CD14-positive monocyte (primary cell): ENCODE data around the gene GPRIN3. TPM values are rescaled to one million over a fixed set of nuclear protein-coding genes. Genes with fewer than 3 reads are reported as not detected.

Experiments
- DNase-seq, 3 donors: peaks; one replicate each; pipeline ENCODE4 v3.0.0-alpha.2; 2011 to 2022
- H2AFZ ChIP-seq: 2 replicates; pipeline ENCODE4 v1.6.0; 2012; ENCODE audit warnings: mild to moderate bottlenecking, low read depth, low read length, inconsistent platforms; ENCODE audit not compliant: insufficient read depth, poor library complexity, severe bottlenecking
- H3K27ac ChIP-seq, 2 donors: 1 replicate in 1 of 2; 2 replicates in 1 of 2; pipeline ENCODE4 v1.5.1; 2012 to 2013; ENCODE audit warnings: low read length in 2 of 2, control low read depth in 1 of 2, inconsistent platforms in 1 of 2, low read depth in 1 of 2, mild to moderate bottlenecking in 1 of 2
- H3K27me3 ChIP-seq, 2 donors: one replicate each; pipeline versions ENCODE4 v1.6.0 to v1.6.1; 2011 to 2013; ENCODE audit warnings: low read length in 2 of 2; ENCODE audit not compliant: control insufficient read depth in 2 of 2, insufficient read depth in 2 of 2
- H3K36me3 ChIP-seq, 2 donors: replicated peaks in 1 of 2; 1 replicate in 1 of 2; 2 replicates in 1 of 2; pipeline versions ENCODE4 v1.5.1 to v1.6.1; 2012 to 2013; ENCODE audit warnings: low read length in 2 of 2, control low read depth in 1 of 2, inconsistent platforms in 1 of 2, mild to moderate bottlenecking in 1 of 2; ENCODE audit not compliant: insufficient read depth in 2 of 2, control insufficient read depth in 1 of 2
- H3K4me1 ChIP-seq, 2 donors: 1 replicate in 1 of 2; 2 replicates in 1 of 2; pipeline versions ENCODE4 v1.5.1 to v1.6.1; 2012 to 2013; ENCODE audit warnings: low read length in 2 of 2, control low read depth in 1 of 2, inconsistent platforms in 1 of 2, mild to moderate bottlenecking in 1 of 2, moderate library complexity in 1 of 2; ENCODE audit not compliant: insufficient read depth in 2 of 2, control insufficient read depth in 1 of 2
- H3K4me2 ChIP-seq: replicated peaks from 2 replicates; pipeline ENCODE3; 2012; ENCODE audit warnings: low read length, moderate library complexity, mild to moderate bottlenecking; ENCODE audit not compliant: poor library complexity, severe bottlenecking; ENCODE audit errors: extremely low read depth
- H3K4me3 ChIP-seq, 3 experiments: fragments of 200-600 bp in 1 of 3; sonication (generic) in 1 of 3; replicated peaks in 1 of 3; 1 replicate in 2 of 3; 2 replicates in 1 of 3; pipeline ENCODE4 v1.5.1; 2011 to 2013; ENCODE audit warnings: low read length in 3 of 3, mild to moderate bottlenecking in 3 of 3, control low read depth in 2 of 3, low read depth in 2 of 3, inconsistent platforms in 1 of 3, moderate library complexity in 1 of 3
- H3K79me2 ChIP-seq: 2 replicates; pipeline ENCODE4 v1.6.0; 2012; ENCODE audit warnings: mild to moderate bottlenecking, control low read depth, inconsistent platforms, low read length, moderate library complexity; ENCODE audit not compliant: insufficient read depth
- H3K9ac ChIP-seq: 2 replicates; pipeline ENCODE4 v1.6.0; 2017; ENCODE audit warnings: low read length, mild to moderate bottlenecking; ENCODE audit not compliant: insufficient read depth, poor library complexity, severe bottlenecking
- H3K9me3 ChIP-seq, 2 donors: replicated peaks in 1 of 2; 1 replicate in 1 of 2; 2 replicates in 1 of 2; pipeline versions ENCODE4 v1.5.1 to v1.6.1; 2012 to 2013; ENCODE audit warnings: low read length in 2 of 2, control low read depth in 1 of 2; ENCODE audit not compliant: control insufficient read depth in 1 of 2, insufficient read depth in 1 of 2
- H4K20me1 ChIP-seq: 2 replicates; pipeline ENCODE4 v1.6.0; 2012; ENCODE audit warnings: mild to moderate bottlenecking, low read length, control low read depth, moderate library complexity; ENCODE audit not compliant: insufficient read depth
- H3K27ac Mint-ChIP-seq, 7 donors: one replicate each; pipeline ENCODE4 v1.8.0; 2020; ENCODE audit warnings: mild to moderate bottlenecking in 7 of 7, mixed read lengths in 7 of 7, moderate library complexity in 6 of 7, inconsistent platforms in 2 of 7
- H3K27me3 Mint-ChIP-seq, 3 donors: one replicate each; pipeline ENCODE4 v1.8.0; 2021 to 2022; ENCODE audit warnings: low read depth in 3 of 3, mild to moderate bottlenecking in 3 of 3, mixed read lengths in 3 of 3, moderate library complexity in 3 of 3, inconsistent platforms in 1 of 3
- H3K36me3 Mint-ChIP-seq, 2 donors: one replicate each; pipeline ENCODE4 v1.8.0; 2020; ENCODE audit warnings: mixed read lengths in 2 of 2, inconsistent platforms in 1 of 2, mild to moderate bottlenecking in 1 of 2
- H3K4me1 Mint-ChIP-seq: one replicate; pipeline ENCODE4 v1.8.0; 2020; ENCODE audit warnings: mild to moderate bottlenecking, mixed read lengths
- H3K4me3 Mint-ChIP-seq, 2 donors: one replicate each; pipeline ENCODE4 v1.8.0; 2020; ENCODE audit warnings: mild to moderate bottlenecking in 2 of 2, mixed read lengths in 2 of 2, moderate library complexity in 1 of 2
- H3K9me3 Mint-ChIP-seq, 7 donors: one replicate each; pipeline ENCODE4 v1.8.0; 2020 to 2022; ENCODE audit warnings: mixed read lengths in 7 of 7, mild to moderate bottlenecking in 6 of 7, moderate library complexity in 6 of 7, inconsistent platforms in 2 of 7
- WGBS: methylation state at CpG from one replicate; pipeline ENCODE4 v1.1.5; 2013; ENCODE audit warnings: missing lambda C conversion rate; ENCODE audit not compliant: insufficient coverage; 5-methylcytosine and 5-hydroxymethylcytosine counted together
- intact Hi-C, 2 donors: fragments of 100-400 bp; cut with micrococcal nuclease; formaldehyde crosslinking; loops; one replicate each; pipeline versions ENCODE4 v1.15.0 to v1.15.1; 2023
- polyA plus RNA-seq, 3 donors: library from polyadenylated mRNA; depleted of rRNA in 1 of 3; unstranded in 2 of 3; stranded (reverse) in 1 of 3; fragments of 300-500 nt in 2 of 3; fragments of >200 nt in 1 of 3; fragmentation: Illumina TruSeq in 2 of 3; gene quantifications; 1 replicate in 2 of 3; 2 replicates in 1 of 3; pipeline ENCODE4 v1.2.3, GENCODE V29; 2012 to 2021
- TF ChIP-seq, protein P1 (sequence below): fragments of 200-600 bp; IDR thresholded peaks from one replicate; pipeline ENCODE4 v1.8.0; 2022; ENCODE audit warnings: antibody characterized with exemption, mild to moderate bottlenecking

Gene GPRIN3
- polyA plus RNA-seq, 3 donors: 1.1 to 3.3 (median 2.3) TPM

- Histone ChIP-seq H3K4me1 (no peaks in the 10 kb centered on the region), H2AFZ (no peak overlapping the region), H3K4me3 (no peak overlapping the region), H3K4me2 (no peak overlapping the region), H3K9ac (no peak overlapping the region), H3K36me3 (no peaks in the 10 kb centered on the region), H3K27ac (no peak overlapping the region), H4K20me1 (no peaks in the 10 kb centered on the region), H3K79me2 (no peaks in the 10 kb centered on the region), H3K9me3 (no peaks in the 10 kb centered on the region), H3K27me3 (no peaks in the 10 kb centered on the region)
- intact Hi-C loops: no loop called here
- DNase-seq: no peak
- H3K36me3 Mint-ChIP-seq: no peaks in the 10 kb centered on the region
- TF ChIP-seq, protein P1, sequence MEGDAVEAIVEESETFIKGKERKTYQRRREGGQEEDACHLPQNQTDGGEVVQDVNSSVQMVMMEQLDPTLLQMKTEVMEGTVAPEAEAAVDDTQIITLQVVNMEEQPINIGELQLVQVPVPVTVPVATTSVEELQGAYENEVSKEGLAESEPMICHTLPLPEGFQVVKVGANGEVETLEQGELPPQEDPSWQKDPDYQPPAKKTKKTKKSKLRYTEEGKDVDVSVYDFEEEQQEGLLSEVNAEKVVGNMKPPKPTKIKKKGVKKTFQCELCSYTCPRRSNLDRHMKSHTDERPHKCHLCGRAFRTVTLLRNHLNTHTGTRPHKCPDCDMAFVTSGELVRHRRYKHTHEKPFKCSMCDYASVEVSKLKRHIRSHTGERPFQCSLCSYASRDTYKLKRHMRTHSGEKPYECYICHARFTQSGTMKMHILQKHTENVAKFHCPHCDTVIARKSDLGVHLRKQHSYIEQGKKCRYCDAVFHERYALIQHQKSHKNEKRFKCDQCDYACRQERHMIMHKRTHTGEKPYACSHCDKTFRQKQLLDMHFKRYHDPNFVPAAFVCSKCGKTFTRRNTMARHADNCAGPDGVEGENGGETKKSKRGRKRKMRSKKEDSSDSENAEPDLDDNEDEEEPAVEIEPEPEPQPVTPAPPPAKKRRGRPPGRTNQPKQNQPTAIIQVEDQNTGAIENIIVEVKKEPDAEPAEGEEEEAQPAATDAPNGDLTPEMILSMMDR: no peak
- H3K27ac Mint-ChIP-seq: no peak overlapping the region
- H3K4me3 Mint-ChIP-seq: no peak overlapping the region
- peaks cover 0 to 1% (median 0%) of the 10 kb centered on the region in 3 donors for H3K27me3 Mint-ChIP-seq
- no peaks in the 10 kb centered on the region for H3K4me1 Mint-ChIP-seq
- no peaks in the 10 kb centered on the region for H3K9me3 Mint-ChIP-seq
- WGBS: no CpG with 5 or more reads among the region's 1 CpG
Observed at GRCh38 chr4:89356086-89356485, 48.5 kb upstream of the GPRIN3 start.

GRCh38 chr4:89353514-89353913 lies 45.9 kb upstream of the GPRIN3 start:
- no peaks in the 10 kb centered on the region for H3K4me1 Mint-ChIP-seq
- H3K9me3 Mint-ChIP-seq: peaks cover 0 to 7% (median 0%) of the 10 kb centered on the region in 7 donors
- H3K79me2 ChIP-seq: no peaks in the 10 kb centered on the region
- peaks cover 0 to 1% (median 0%) of the 10 kb centered on the region in 3 donors for H3K27me3 Mint-ChIP-seq
- no peak overlapping the region for H3K27ac ChIP-seq
- intact Hi-C loops: no loop called here
- TF ChIP-seq, protein P1: peak; percentile 14
- H3K36me3 ChIP-seq: no peaks in the 10 kb centered on the region
- no peaks in the 10 kb centered on the region for H3K36me3 Mint-ChIP-seq
- no peak overlapping the region for H3K27ac Mint-ChIP-seq
- no peaks in the 10 kb centered on the region for H4K20me1 ChIP-seq
- H3K4me2 ChIP-seq: no peak overlapping the region
- DNase-seq: no peak
- H3K9ac ChIP-seq: no peak overlapping the region
- H3K9me3 ChIP-seq: no peaks in the 10 kb centered on the region
- H3K4me1 ChIP-seq: no peaks in the 10 kb centered on the region
- 100% methylated on average over 1 of the region's 3 CpGs for WGBS
- no peak overlapping the region for H3K4me3 ChIP-seq
- no peak overlapping the region for H2AFZ ChIP-seq
- no peak overlapping the region for H3K4me3 Mint-ChIP-seq
- H3K27me3 ChIP-seq: no peaks in the 10 kb centered on the region
